Activated gamma-delta T cell treated with anti-CD3 and anti-CD28 coated beads, Interleukin-2, amount 50 U/mL, for 16 hours (primary cell): ENCODE data around the gene PTPRN2.

Source experiments
- DNase-seq: peaks from one replicate; pipeline ENCODE4 v3.0.0-alpha.2; 2020; ENCODE audit warnings: low read depth

The PTPRN2 gene

GRCh38 chr7:157876469-157877285 lies 710.9 kb downstream of the PTPRN2 start:
- DNase-seq = no peak

- no peak for DNase-seq
Measured at GRCh38 chr7:157875230-157876179, 712.1 kb downstream of the PTPRN2 start.

- DNase-seq = no peak
Measured at GRCh38 chr7:157874870-157875229, 712.8 kb downstream of the PTPRN2 start.

- DNase-seq = no peak
Measured at GRCh38 chr7:157874208-157874816, 713.3 kb downstream of the PTPRN2 start.

GRCh38 chr7:157873664-157874063 lies 714.0 kb downstream of the PTPRN2 start:
- no peak for DNase-seq

GRCh38 chr7:157873181-157873580 lies 714.4 kb downstream of the PTPRN2 start:
- DNase-seq = no peak

- DNase-seq = no peak
Measured at GRCh38 chr7:157872447-157872846, 715.2 kb downstream of the PTPRN2 start.

GRCh38 chr7:157871681-157872080 lies 715.9 kb downstream of the PTPRN2 start:
- no peak for DNase-seq

- no peak for DNase-seq
Measured at GRCh38 chr7:157870644-157871290, 716.9 kb downstream of the PTPRN2 start.

GRCh38 chr7:157869793-157870192 lies 717.8 kb downstream of the PTPRN2 start:
- DNase-seq = no peak

- no peak for DNase-seq
Measured at GRCh38 chr7:157867685-157868305, 719.8 kb downstream of the PTPRN2 start.

GRCh38 chr7:157866336-157866924 lies 721.2 kb downstream of the PTPRN2 start:
- no peak for DNase-seq

- no peak for DNase-seq
Measured at GRCh38 chr7:157865351-157866165, 722.1 kb downstream of the PTPRN2 start.

- DNase-seq = no peak
Measured at GRCh38 chr7:157864911-157865310, 722.7 kb downstream of the PTPRN2 start.

- DNase-seq = no peak
Measured at GRCh38 chr7:157863906-157864810, 723.5 kb downstream of the PTPRN2 start.

- no peak for DNase-seq
Measured at GRCh38 chr7:157863176-157863575, 724.4 kb downstream of the PTPRN2 start.

GRCh38 chr7:157862731-157863130 lies 724.9 kb downstream of the PTPRN2 start:
- DNase-seq = no peak

- no peak for DNase-seq
Measured at GRCh38 chr7:157861551-157861950, 726.1 kb downstream of the PTPRN2 start.

GRCh38 chr7:157861031-157861491 lies 726.6 kb downstream of the PTPRN2 start:
- DNase-seq = no peak
